NCI-H345 (cell line): ENCODE results near the gene CREBZF.
A peak's percentile ranks its signal among the peaks of the same experiment; 100 is the strongest.
"Not testable (repeated sequence)": the region's sequence is repeated elsewhere in the genome, so short reads cannot be mapped to it uniquely, and the experiment has no call there.

Experiments used
- DNase-seq: peaks from one replicate; lab custom pipeline; 2025; lab: John Stamatoyannopoulos, UW

The CREBZF gene

DNA sequence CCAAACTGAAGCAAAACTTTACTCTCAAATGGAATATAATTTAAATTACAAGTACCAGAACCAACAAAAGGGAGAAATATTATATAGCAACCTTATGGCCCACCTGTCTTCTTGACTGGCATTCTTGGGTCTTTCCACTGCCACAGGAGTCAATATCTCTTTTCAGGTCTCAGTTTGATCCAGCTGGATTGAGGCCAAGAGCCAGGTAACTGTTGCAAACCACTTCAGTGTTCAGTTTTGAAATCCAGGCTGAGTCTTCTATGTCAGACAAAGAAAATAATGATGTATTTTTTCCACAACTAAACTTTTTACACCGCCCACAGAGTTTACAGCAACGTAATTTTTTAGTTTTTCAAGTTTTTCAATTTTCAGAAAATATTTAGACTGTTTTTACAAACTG, 38.4 kb downstream of the CREBZF start:
- DNase-seq = peak; percentile 79

DNA sequence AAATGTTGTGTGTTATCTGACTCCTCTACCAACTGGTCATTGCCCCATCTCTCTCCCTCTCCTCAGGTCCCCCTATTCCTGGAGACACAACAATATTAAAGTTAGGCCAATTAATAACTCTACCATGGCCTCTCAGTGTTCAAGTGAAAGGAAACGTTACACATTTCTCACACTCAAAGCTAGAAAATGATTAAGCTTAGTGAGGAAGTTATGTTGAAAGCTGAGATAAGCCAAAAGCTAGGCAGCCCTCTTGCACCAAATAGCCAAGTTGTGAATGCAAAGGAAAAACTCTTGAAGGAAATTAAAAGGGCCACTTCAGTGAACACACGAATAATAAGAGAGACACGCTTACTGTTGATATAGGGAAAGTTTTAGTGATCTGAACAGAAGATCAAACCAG, 44.7 kb downstream of the CREBZF start:
- no peak for DNase-seq

- no peak for DNase-seq
Observed at GRCh38 chr11:85619499-85619898, 45.4 kb downstream of the CREBZF start.

DNA sequence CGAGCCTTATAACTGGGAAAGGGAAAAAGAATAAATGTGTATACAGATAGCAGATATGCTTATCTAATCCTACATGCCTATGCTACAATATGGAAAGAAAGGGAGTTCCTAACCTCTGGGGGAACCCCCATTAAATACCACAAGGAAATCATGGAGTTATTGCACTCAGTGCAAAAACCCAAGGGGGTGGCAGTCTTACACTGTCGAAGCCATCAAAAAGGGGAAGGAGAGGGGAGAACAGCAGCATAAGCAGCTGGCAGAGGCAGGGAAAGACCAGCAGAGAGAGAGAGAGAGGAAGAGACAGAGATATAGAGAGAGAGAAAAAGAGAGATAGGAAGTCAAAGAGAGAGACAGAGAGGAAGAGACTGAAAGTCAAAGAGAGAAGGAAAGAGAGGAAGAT, 53.3 kb downstream of the CREBZF start:
- not testable (repeated sequence) for DNase-seq
